A549 (cell line): ENCODE results near the gene GCC1.

ENCODE experiments used
- BHLHE40 ChIP-seq: IDR thresholded peaks from 2 replicates; pipeline ENCODE4 v1.6.1; 2012; ENCODE audit warnings: low read depth, low read length, inconsistent platforms
- CEBPB ChIP-seq, 2 experiments: fragments of >200 bp in 1 of 2; sonication (Bioruptor Twin) in 1 of 2; formaldehyde crosslinking in 1 of 2; IDR thresholded peaks; 2 replicates each; pipeline ENCODE4 v1.6.1; 2012 to 2016
- CTCF ChIP-seq: fragments of >200 bp; sonication (Bioruptor Twin); formaldehyde crosslinking; IDR thresholded peaks from 3 replicates; pipeline ENCODE4 v1.5.1; 2016
- EP300 ChIP-seq, 2 experiments: fragments of >200 bp; sonication (Bioruptor Twin); formaldehyde crosslinking; IDR thresholded peaks; 2 replicates in 1 of 2; 3 replicates in 1 of 2; pipeline ENCODE4 v1.6.1; 2016 to 2017
- HDAC2 ChIP-seq: fragments of 200-600 bp; sonication (generic); IDR thresholded peaks from 2 replicates; pipeline ENCODE4 v1.6.1; 2016
- MAX ChIP-seq: IDR thresholded peaks from 2 replicates; pipeline ENCODE4 v1.6.1; 2012
- MYC ChIP-seq: IDR thresholded peaks from 2 replicates; pipeline ENCODE4 v1.6.1; 2012; ENCODE audit warnings: mild to moderate bottlenecking, inconsistent platforms, low read length, improper control_type of control experiment, borderline replicate concordance
- NPAS2 ChIP-seq: fragments of 250-450 bp; sonication (Bioruptor Pico); IDR thresholded peaks from 2 replicates; pipeline ENCODE4 v1.8.0; 2022; ENCODE audit warnings: mild to moderate bottlenecking, moderate library complexity, borderline replicate concordance
- POLR2A ChIP-seq: IDR thresholded peaks from 2 replicates; pipeline ENCODE4 v1.6.1; 2012; ENCODE audit warnings: mild to moderate bottlenecking, low read length
- RAD21 ChIP-seq, 2 experiments: fragments of >200 bp in 1 of 2; sonication (Bioruptor Twin) in 1 of 2; formaldehyde crosslinking in 1 of 2; IDR thresholded peaks in 1 of 2; conservative IDR thresholded peaks in 1 of 2; 2 replicates in 1 of 2; 3 replicates in 1 of 2; pipeline ENCODE4 v1.6.1; 2012 to 2018; ENCODE audit warnings: inconsistent platforms in 1 of 2
- RCOR1 ChIP-seq: fragments of 150-350 bp; IDR thresholded peaks from 2 replicates; pipeline ENCODE4 v1.6.1; 2014; ENCODE audit warnings: antibody characterized with exemption, low read length, low read depth
- REST ChIP-seq: fragments of 200-600 bp; sonication (generic); IDR thresholded peaks from 2 replicates; pipeline ENCODE4 v1.6.1; 2016; ENCODE audit warnings: antibody characterized with exemption, mild to moderate bottlenecking, moderate library complexity
- TFCP2L1 ChIP-seq: fragments of 250-450 bp; sonication (Bioruptor Pico); IDR thresholded peaks from 2 replicates; pipeline ENCODE4 v1.5.0; 2021; ENCODE audit warnings: mild to moderate bottlenecking

- no peak for TF ChIP-seq CTCF
- no peak for TF ChIP-seq HDAC2
- TF ChIP-seq TFCP2L1, result no peak
- TF ChIP-seq POLR2A, result no peak
- no peak for TF ChIP-seq MYC
- TF ChIP-seq REST, result no peak
- no peak for TF ChIP-seq NPAS2 (CRISPR knock-in tag)
- no peak for TF ChIP-seq EP300 (IDR thresholded peaks at IDR 0.05)
- TF ChIP-seq RCOR1, result no peak
- TF ChIP-seq BHLHE40, result no peak
- no peak for TF ChIP-seq RAD21 (conservative IDR thresholded peaks at IDR 0.05 in 1 of 2, IDR thresholded peaks at IDR 0.05 in 1 of 2)
- TF ChIP-seq CEBPB (IDR thresholded peaks at IDR 0.05), result no peak
- no peak for TF ChIP-seq MAX
These were observed 49.1 kb downstream of the GCC1 start for GRCh38 chr7:127536394-127536691.
